Tibial nerve (tissue), 4 donors: Measurements from ENCODE around the gene CDCP2.

ENCODE experiments used
- CTCF ChIP-seq, 5 experiments: fragments of 200-600 bp in 3 of 5; fragments of 450-650 bp in 2 of 5; sonication (generic) in 3 of 5; IDR thresholded peaks; one replicate each; pipeline ENCODE4 v1.5.1; 2016 to 2019; ENCODE audit warnings: antibody characterized with exemption in 5 of 5, mild to moderate bottlenecking in 3 of 5, moderate library complexity in 2 of 5
- EP300 ChIP-seq, 2 donors: sonication (generic); formaldehyde crosslinking; IDR thresholded peaks; one replicate each; pipeline ENCODE4 v1.6.1; 2017; ENCODE audit warnings: antibody characterized with exemption in 2 of 2, mild to moderate bottlenecking in 1 of 2

DNA sequence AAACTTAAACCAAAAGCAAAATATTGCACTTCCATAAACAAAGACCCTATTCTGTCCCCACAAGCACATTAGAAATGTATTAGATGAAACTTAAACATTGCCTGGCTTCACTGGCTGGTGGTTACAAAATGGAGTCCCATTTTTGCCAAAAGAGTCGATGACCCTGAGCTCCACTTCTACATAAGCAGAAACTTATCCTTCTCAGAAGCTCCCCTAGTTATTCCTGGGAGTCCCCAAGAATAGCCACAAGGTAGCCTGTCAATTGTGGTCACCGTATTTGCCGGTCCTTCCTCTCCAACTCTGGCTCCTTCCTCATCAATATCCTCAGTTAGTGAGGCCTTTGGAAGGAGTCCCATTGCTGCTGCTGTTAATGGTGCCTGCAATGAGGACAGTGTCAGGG is 37.3 kb downstream of the CDCP2 start:
- TF ChIP-seq EP300 (IDR thresholded peaks at IDR 0.05) (no peak), CTCF (IDR thresholded peaks at IDR 0.05) (no peak)
